ENCODE results near the gene DRC3. TPM values are rescaled to one million over a fixed set of nuclear protein-coding genes. Genes with fewer than 3 reads are reported as not detected.

Gene DRC3
- total RNA-seq, 1 donor from 2014 or later, result not detected

- intact Hi-C loops (cut with micrococcal nuclease), result no loop called here
- Mint-ChIP-seq H3K27me3 (ENCODE audit: insufficient read depth) (no peaks in the 10 kb centered on the region), H3K27ac (no peak overlapping the region), H3K4me3 (no peak overlapping the region), H3K9me3 (no peaks in the 10 kb centered on the region), H3K36me3 (ENCODE audit: low read depth) (peaks cover 16% of the 10 kb centered on the region), H3K4me1 (ENCODE audit: low read depth) (peaks cover 32% of the 10 kb centered on the region)
- no peak for DNase-seq (ENCODE audit: low spot score)
Observed at GRCh38 chr17:18042983-18043382, 70.3 kb downstream of the DRC3 start.

GRCh38 chr17:18043491-18043890, 70.8 kb downstream of the DRC3 start:
- peaks cover 28% of the 10 kb centered on the region for H3K4me1 Mint-ChIP-seq (ENCODE audit: low read depth)
- no peak for DNase-seq (ENCODE audit: low spot score)
- no peak overlapping the region for H3K27ac Mint-ChIP-seq
- no peaks in the 10 kb centered on the region for H3K27me3 Mint-ChIP-seq (ENCODE audit: insufficient read depth)
- intact Hi-C loops (cut with micrococcal nuclease), result no loop called here
- no peaks in the 10 kb centered on the region for H3K9me3 Mint-ChIP-seq
- H3K4me3 Mint-ChIP-seq, result no peak overlapping the region
- H3K36me3 Mint-ChIP-seq (ENCODE audit: low read depth), result peaks cover 16% of the 10 kb centered on the region

- H3K4me3 Mint-ChIP-seq, result no peak overlapping the region
- H3K4me1 Mint-ChIP-seq (ENCODE audit: low read depth), result peaks cover 23% of the 10 kb centered on the region
- no peaks in the 10 kb centered on the region for H3K9me3 Mint-ChIP-seq
- intact Hi-C loops (cut with micrococcal nuclease), result no loop called here
- DNase-seq (ENCODE audit: low spot score), result no peak
- peaks cover 17% of the 10 kb centered on the region for H3K36me3 Mint-ChIP-seq (ENCODE audit: low read depth)
- no peaks in the 10 kb centered on the region for H3K27me3 Mint-ChIP-seq (ENCODE audit: insufficient read depth)
- H3K27ac Mint-ChIP-seq, result no peak overlapping the region
Observed at GRCh38 chr17:18044609-18045008, 71.9 kb downstream of the DRC3 start.

GRCh38 chr17:18045691-18046350, 73.2 kb downstream of the DRC3 start:
- H3K4me1 Mint-ChIP-seq (ENCODE audit: low read depth), result peaks cover 15% of the 10 kb centered on the region
- H3K27ac Mint-ChIP-seq, result no peak overlapping the region
- H3K4me3 Mint-ChIP-seq, result no peak overlapping the region
- H3K27me3 Mint-ChIP-seq (ENCODE audit: insufficient read depth), result no peaks in the 10 kb centered on the region
- intact Hi-C loops (cut with micrococcal nuclease), result no loop called here
- DNase-seq (ENCODE audit: low spot score), result no peak
- peaks cover 14% of the 10 kb centered on the region for H3K36me3 Mint-ChIP-seq (ENCODE audit: low read depth)
- H3K9me3 Mint-ChIP-seq, result no peaks in the 10 kb centered on the region

GRCh38 chr17:18055597-18055996, 82.9 kb downstream of the DRC3 start:
- intact Hi-C loops (cut with micrococcal nuclease), result no loop called here
- Mint-ChIP-seq H3K27ac (no peak overlapping the region), H3K9me3 (no peaks in the 10 kb centered on the region), H3K27me3 (ENCODE audit: insufficient read depth) (no peaks in the 10 kb centered on the region), H3K4me1 (ENCODE audit: low read depth) (no peaks in the 10 kb centered on the region), H3K4me3 (no peak overlapping the region), H3K36me3 (ENCODE audit: low read depth) (peaks cover 23% of the 10 kb centered on the region)
- DNase-seq (ENCODE audit: low spot score), result no peak

- no peaks in the 10 kb centered on the region for H3K27me3 Mint-ChIP-seq (ENCODE audit: insufficient read depth)
- H3K9me3 Mint-ChIP-seq, result no peaks in the 10 kb centered on the region
- peaks cover 23% of the 10 kb centered on the region for H3K36me3 Mint-ChIP-seq (ENCODE audit: low read depth)
- no peak for DNase-seq (ENCODE audit: low spot score)
- H3K4me3 Mint-ChIP-seq, result no peak overlapping the region
- intact Hi-C loops (cut with micrococcal nuclease), result no loop called here
- H3K27ac Mint-ChIP-seq, result no peak overlapping the region
- H3K4me1 Mint-ChIP-seq (ENCODE audit: low read depth), result no peaks in the 10 kb centered on the region
Observed at GRCh38 chr17:18056214-18056613, 83.6 kb downstream of the DRC3 start.

- Mint-ChIP-seq H3K36me3 (ENCODE audit: low read depth) (peaks cover 26% of the 10 kb centered on the region), H3K4me3 (no peak overlapping the region), H3K9me3 (no peaks in the 10 kb centered on the region), H3K4me1 (ENCODE audit: low read depth) (no peaks in the 10 kb centered on the region), H3K27me3 (ENCODE audit: insufficient read depth) (no peaks in the 10 kb centered on the region), H3K27ac (no peak overlapping the region)
- intact Hi-C loops (cut with micrococcal nuclease), result no loop called here
- DNase-seq (ENCODE audit: low spot score), result no peak
Observed at GRCh38 chr17:18059283-18059682, 86.6 kb downstream of the DRC3 start.

- H3K9me3 Mint-ChIP-seq, result no peaks in the 10 kb centered on the region
- DNase-seq (ENCODE audit: low spot score), result no peak
- H3K27me3 Mint-ChIP-seq (ENCODE audit: insufficient read depth), result no peaks in the 10 kb centered on the region
- H3K4me3 Mint-ChIP-seq, result no peak overlapping the region
- intact Hi-C loops (cut with micrococcal nuclease), result no loop called here
- H3K27ac Mint-ChIP-seq, result no peak overlapping the region
- no peaks in the 10 kb centered on the region for H3K4me1 Mint-ChIP-seq (ENCODE audit: low read depth)
- H3K36me3 Mint-ChIP-seq (ENCODE audit: low read depth), result peaks cover 19% of the 10 kb centered on the region
Observed at GRCh38 chr17:18064053-18064452, 91.4 kb downstream of the DRC3 start.

GRCh38 chr17:18065546-18065945, 92.9 kb downstream of the DRC3 start:
- Mint-ChIP-seq H3K4me3 (no peak overlapping the region), H3K27ac (no peak overlapping the region), H3K4me1 (ENCODE audit: low read depth) (no peaks in the 10 kb centered on the region), H3K9me3 (no peaks in the 10 kb centered on the region), H3K27me3 (ENCODE audit: insufficient read depth) (no peaks in the 10 kb centered on the region), H3K36me3 (ENCODE audit: low read depth) (peaks cover 15% of the 10 kb centered on the region)
- intact Hi-C loops (cut with micrococcal nuclease), result no loop called here
- no peak for DNase-seq (ENCODE audit: low spot score)

Other genes with a start within 250 kb of the DRC3 start
- 167 and 172 TPM in 2 replicates for gene SREBF1, start 135.9 kb upstream of the DRC3 start, total RNA-seq
- 9.3 and 10.2 TPM in 2 replicates for gene TOM1L2, start 462 bp upstream of the DRC3 start, total RNA-seq
- 34.9 and 37.8 TPM in 2 replicates for gene ATPAF2, start 66.3 kb downstream of the DRC3 start, total RNA-seq
- gene GID4, start 66.5 kb downstream of the DRC3 start, total RNA-seq, result 9.6 and 10.0 TPM in 2 replicates
- gene DRG2, start 115.1 kb downstream of the DRC3 start, total RNA-seq, result 67.5 and 69.2 TPM in 2 replicates
- 0.31 and 0.34 TPM in 2 replicates for gene MYO15A, start 135.9 kb downstream of the DRC3 start, total RNA-seq
- 127 and 128 TPM in 2 replicates for gene ALKBH5, start 211.0 kb downstream of the DRC3 start, total RNA-seq